Right lobe of liver (tissue), 6 donors: Measurements from ENCODE around the gene TGFBI. TPM values are rescaled to one million over a fixed set of nuclear protein-coding genes. Genes with fewer than 3 reads are reported as not detected.

Experiments
- ATAC-seq, 4 donors: fragments of 200-7000 bp; cut with Tn5 transposase; one replicate each; pipeline ENCODE4 v1.9.1; 2020; ENCODE audit warnings: mild to moderate bottlenecking in 4 of 4, moderate library complexity in 4 of 4
- DNase-seq, 3 donors: peaks; one replicate each; pipeline ENCODE4 v3.0.0-alpha.2; 2020
- H3K27ac ChIP-seq, 3 donors: fragments of 200-600 bp; one replicate each; pipeline ENCODE4 v1.8.0; 2022
- H3K27me3 ChIP-seq, 2 donors: fragments of 200-600 bp; one replicate each; pipeline ENCODE4 v1.8.0; 2022
- H3K36me3 ChIP-seq, 4 donors: fragments of 200-600 bp; sonication (generic) in 1 of 4; one replicate each; pipeline versions ENCODE4 v1.5.1 to v1.8.0; 2017 to 2022; ENCODE audit warnings: control low read depth in 1 of 4
- H3K4me1 ChIP-seq, 4 donors: fragments of 200-600 bp; sonication (generic) in 1 of 4; one replicate each; pipeline versions ENCODE4 v1.5.1 to v1.8.0; 2017 to 2022; ENCODE audit warnings: control low read depth in 1 of 4
- H3K4me3 ChIP-seq, 3 donors: fragments of 200-600 bp; one replicate each; pipeline ENCODE4 v1.8.0; 2022
- H3K9me3 ChIP-seq, 4 donors: fragments of 200-600 bp; sonication (generic) in 1 of 4; one replicate each; pipeline versions ENCODE4 v1.5.1 to v1.8.0; 2017 to 2022; ENCODE audit warnings: control low read depth in 1 of 4
- CTCF ChIP-seq, 4 donors: fragments of 200-600 bp in 3 of 4; fragments of 450-650 bp in 1 of 4; IDR thresholded peaks; one replicate each; pipeline versions ENCODE4 v1.5.1 to v1.8.0; 2016 to 2022; ENCODE audit warnings: antibody characterized with exemption in 4 of 4, mild to moderate bottlenecking in 2 of 4
- POLR2A ChIP-seq: fragments of 450-650 bp; IDR thresholded peaks from one replicate; pipeline ENCODE4 v1.6.1; 2017; ENCODE audit warnings: antibody characterized with exemption, mild to moderate bottlenecking
- WGBS: methylation state at CpG from one replicate; pipeline ENCODE4 v1.1.6; 2018; ENCODE audit warnings: low coverage, low lambda C conversion rate; ENCODE audit not compliant: insufficient coverage; ENCODE audit errors: missing lambda C conversion rate; 5-methylcytosine and 5-hydroxymethylcytosine counted together
- intact Hi-C, 2 donors: fragments of 100-400 bp; cut with DNase I; formaldehyde crosslinking; loops; one replicate each; pipeline versions ENCODE4 v1.11.2 to v1.14.1; 2022
- total RNA-seq, 6 experiments: library from RNA; depleted of rRNA in 2 of 6; stranded (reverse); fragments of >200 nt in 2 of 6; fragmentation: NEBNext Ultra II Directional in 3 of 6; extraction: Animal tissue kit (Norgen Biotek cat#: 25700) in 3 of 6; gene quantifications; one replicate each; pipeline versions ENCODE4 v1.1.0 to v1.2.4, GENCODE V29; 2016 to 2023
- donor health status: DM: no; HTN: yes; CAD: no.
- donor health status: DM: no; HTN: no; CAD: no.
- donor health status: DM: no; HTN: no; CAD: no.
- donor health status: DM: no; HTN: yes; CAD: no.
- donor health status: DM: no; HTN: yes; CAD: no.

Gene TGFBI
- total RNA-seq, 6 experiments from 2014 or later = 30.7 to 143 (median 87.2) TPM

GRCh38 chr5:136039202-136039601, 10.4 kb downstream of the TGFBI start:
- H3K9me3 ChIP-seq = no peaks in the 10 kb centered on the region
- 86% methylated on average over 1 of the region's 2 CpGs for WGBS
- H3K4me3 ChIP-seq = no peak overlapping the region
- TF ChIP-seq POLR2A (no peak), CTCF (IDR thresholded peaks at IDR 0.05) (no peak)
- ATAC-seq (no peak), DNase-seq (no peak)
- H3K4me1 ChIP-seq = no peaks in the 10 kb centered on the region
- intact Hi-C loops = no loop called here
- H3K27ac ChIP-seq = no peak overlapping the region
- H3K27me3 ChIP-seq = no peaks in the 10 kb centered on the region
- H3K36me3 ChIP-seq = peaks cover 0 to 5% (median 0%) of the 10 kb centered on the region in 4 donors

- no peak overlapping the region for H3K4me3 ChIP-seq
- peak in 3 of 4 donors; percentile 23 to 47 (median 33) for ATAC-seq
- H3K36me3 ChIP-seq = no peaks in the 10 kb centered on the region
- no peak for TF ChIP-seq CTCF (IDR thresholded peaks at IDR 0.05)
- no peak for TF ChIP-seq POLR2A
- 48% methylated on average over 2 of the region's 4 CpGs for WGBS
- no peaks in the 10 kb centered on the region for H3K4me1 ChIP-seq
- DNase-seq = no peak
- no peaks in the 10 kb centered on the region for H3K9me3 ChIP-seq
- intact Hi-C loops = no loop called here
- H3K27ac ChIP-seq = no peak overlapping the region
- no peaks in the 10 kb centered on the region for H3K27me3 ChIP-seq
These were observed 12.1 kb downstream of the TGFBI start for GRCh38 chr5:136040746-136041415.

- Histone ChIP-seq H3K36me3 (no peaks in the 10 kb centered on the region), H3K4me3 (no peak overlapping the region), H3K27ac (no peak overlapping the region), H3K4me1 (no peaks in the 10 kb centered on the region), H3K27me3 (no peaks in the 10 kb centered on the region), H3K9me3 (no peaks in the 10 kb centered on the region)
- intact Hi-C loops = no loop called here
- ATAC-seq (no peak), DNase-seq (no peak)
- 90% methylated on average over 1 of the region's 1 CpG for WGBS
- TF ChIP-seq CTCF (IDR thresholded peaks at IDR 0.05) = no peak
- TF ChIP-seq POLR2A = no peak
These were observed 13.4 kb downstream of the TGFBI start for GRCh38 chr5:136042156-136042555.

GRCh38 chr5:136042665-136043121, 13.9 kb downstream of the TGFBI start:
- H3K27ac ChIP-seq = no peak overlapping the region
- DNase-seq (no peak), ATAC-seq (no peak)
- WGBS = 63% methylated on average over 3 of the region's 6 CpGs
- no peak for TF ChIP-seq POLR2A
- no peak for TF ChIP-seq CTCF (IDR thresholded peaks at IDR 0.05)
- no peak overlapping the region for H3K4me3 ChIP-seq
- intact Hi-C loops = no loop called here
- no peaks in the 10 kb centered on the region for H3K36me3 ChIP-seq
- H3K9me3 ChIP-seq = no peaks in the 10 kb centered on the region
- H3K4me1 ChIP-seq = no peaks in the 10 kb centered on the region
- H3K27me3 ChIP-seq = no peaks in the 10 kb centered on the region
